Measurements from ENCODE around the gene METTL22.

Gene METTL22

GRCh38 chr16:8595783-8596182 is 25.7 kb upstream of the METTL22 start:
- DNase-seq, result no peak

- DNase-seq, result no peak
Measured at GRCh38 chr16:8596581-8596980, 24.9 kb upstream of the METTL22 start.

- DNase-seq, result no peak
Measured at GRCh38 chr16:8600144-8600775, 21.2 kb upstream of the METTL22 start.

- no peak for DNase-seq
Measured at GRCh38 chr16:8605554-8605953, 15.9 kb upstream of the METTL22 start.

- no peak for DNase-seq
Measured at GRCh38 chr16:8607214-8607613, 14.3 kb upstream of the METTL22 start.

GRCh38 chr16:8611122-8611521 is 10.4 kb upstream of the METTL22 start:
- DNase-seq, result no peak

- DNase-seq, result no peak
Measured at GRCh38 chr16:8611886-8612600, 9.5 kb upstream of the METTL22 start.

GRCh38 chr16:8614435-8615029 is 7.0 kb upstream of the METTL22 start:
- DNase-seq, result no peak

- no peak for DNase-seq
Measured at GRCh38 chr16:8619671-8620370, 1.7 kb upstream of the METTL22 start.

GRCh38 chr16:8620535-8620934 is 963 bp upstream of the METTL22 start:
- DNase-seq, result no peak

GRCh38 chr16:8621222-8621571 is 301 bp upstream of the METTL22 start:
- DNase-seq, result no peak

- no peak for DNase-seq
Measured at GRCh38 chr16:8622315-8622656, 788 bp downstream of the METTL22 start.

GRCh38 chr16:8623634-8624033 is 2.1 kb downstream of the METTL22 start:
- no peak for DNase-seq

GRCh38 chr16:8625491-8626087 is 4.1 kb downstream of the METTL22 start:
- no peak for DNase-seq

- DNase-seq, result no peak
Measured at GRCh38 chr16:8626946-8627345, 5.4 kb downstream of the METTL22 start.

- DNase-seq, result no peak
Measured at GRCh38 chr16:8627456-8627855, 6.0 kb downstream of the METTL22 start.

- DNase-seq, result no peak
Measured at GRCh38 chr16:8628981-8629725, 7.7 kb downstream of the METTL22 start.

GRCh38 chr16:8630255-8630953 is 8.9 kb downstream of the METTL22 start:
- DNase-seq, result no peak

GRCh38 chr16:8631373-8631772 is 9.9 kb downstream of the METTL22 start:
- no peak for DNase-seq

- DNase-seq, result no peak
Measured at GRCh38 chr16:8631818-8632465, 10.4 kb downstream of the METTL22 start.

- DNase-seq, result no peak
Measured at GRCh38 chr16:8632675-8633182, 11.2 kb downstream of the METTL22 start.
